ENCODE measurements around the gene SLC22A16.
"Not testable (repeated sequence)": the region's sequence is repeated elsewhere in the genome, so short reads cannot be mapped to it uniquely, and the experiment has no call there.

The SLC22A16 gene, protein sequence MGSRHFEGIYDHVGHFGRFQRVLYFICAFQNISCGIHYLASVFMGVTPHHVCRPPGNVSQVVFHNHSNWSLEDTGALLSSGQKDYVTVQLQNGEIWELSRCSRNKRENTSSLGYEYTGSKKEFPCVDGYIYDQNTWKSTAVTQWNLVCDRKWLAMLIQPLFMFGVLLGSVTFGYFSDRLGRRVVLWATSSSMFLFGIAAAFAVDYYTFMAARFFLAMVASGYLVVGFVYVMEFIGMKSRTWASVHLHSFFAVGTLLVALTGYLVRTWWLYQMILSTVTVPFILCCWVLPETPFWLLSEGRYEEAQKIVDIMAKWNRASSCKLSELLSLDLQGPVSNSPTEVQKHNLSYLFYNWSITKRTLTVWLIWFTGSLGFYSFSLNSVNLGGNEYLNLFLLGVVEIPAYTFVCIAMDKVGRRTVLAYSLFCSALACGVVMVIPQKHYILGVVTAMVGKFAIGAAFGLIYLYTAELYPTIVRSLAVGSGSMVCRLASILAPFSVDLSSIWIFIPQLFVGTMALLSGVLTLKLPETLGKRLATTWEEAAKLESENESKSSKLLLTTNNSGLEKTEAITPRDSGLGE

DNA sequence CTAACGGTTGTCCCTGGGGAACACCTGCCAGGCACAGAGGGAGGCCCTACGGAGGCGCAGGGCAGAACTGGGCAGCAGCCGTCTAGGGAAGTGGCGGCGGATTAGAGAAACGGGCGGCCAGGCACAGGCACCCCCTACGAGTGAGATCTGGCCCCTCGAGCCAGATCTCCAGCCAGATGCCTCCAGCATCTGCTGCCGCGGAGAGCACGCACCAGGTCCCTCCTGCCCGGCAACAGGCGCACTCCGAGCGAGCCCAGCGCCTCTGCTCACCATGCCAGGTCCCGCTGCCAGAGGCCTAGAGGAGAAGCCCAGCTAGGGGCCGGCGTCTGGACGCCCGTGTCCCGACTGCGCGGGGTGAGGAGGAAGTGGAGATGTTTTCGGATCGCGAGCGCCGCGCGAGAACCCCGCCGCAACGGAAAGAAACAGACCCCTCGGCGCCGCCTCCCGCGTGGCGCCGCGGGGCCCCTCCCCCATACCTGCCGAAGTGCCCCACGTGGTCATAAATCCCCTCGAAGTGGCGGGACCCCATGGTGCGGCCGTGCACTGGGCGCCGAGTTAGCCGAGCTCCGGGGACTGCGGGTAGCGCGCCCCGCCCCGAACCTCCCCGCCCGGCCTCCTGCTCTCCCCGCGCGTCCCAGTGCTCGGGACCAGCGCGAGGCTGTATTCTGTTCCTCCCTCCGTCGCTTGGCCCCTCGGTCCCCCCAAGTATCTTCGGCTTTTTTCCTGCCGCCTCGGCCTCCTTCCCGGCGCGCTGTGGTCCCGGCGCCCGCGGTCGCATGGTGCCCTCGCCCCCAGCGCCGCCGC is at the start of gene SLC22A16:
SLC22A16 (minus strand) TSS at position 568 of the 804 bp plus-strand sequence; CDS start at position 529, 39 bp downstream.
- DNase-seq (ENCODE audit: low read depth in 2 of 2), result no peak

DNA sequence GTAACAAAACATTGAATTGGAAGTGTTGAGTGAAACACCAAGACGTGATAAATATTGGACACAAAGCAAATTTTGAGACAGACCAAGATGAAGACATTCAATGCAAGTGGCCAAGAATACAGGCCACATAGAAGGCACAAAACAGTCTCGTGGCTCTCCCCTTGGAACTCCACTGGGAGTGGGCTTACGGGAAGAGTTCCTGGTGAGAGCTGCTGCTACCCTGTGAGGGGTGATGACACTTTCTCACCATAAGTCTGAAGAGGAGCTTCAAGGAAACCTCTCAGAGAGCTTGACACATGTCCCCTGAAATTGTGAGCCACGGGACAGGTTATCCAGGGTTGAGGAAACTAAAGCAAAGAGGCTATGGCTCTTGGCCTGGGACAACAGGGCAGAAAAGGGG is 48.6 kb upstream of the SLC22A16 start:
- no peak for DNase-seq (ENCODE audit: low read depth in 2 of 2)

DNA sequence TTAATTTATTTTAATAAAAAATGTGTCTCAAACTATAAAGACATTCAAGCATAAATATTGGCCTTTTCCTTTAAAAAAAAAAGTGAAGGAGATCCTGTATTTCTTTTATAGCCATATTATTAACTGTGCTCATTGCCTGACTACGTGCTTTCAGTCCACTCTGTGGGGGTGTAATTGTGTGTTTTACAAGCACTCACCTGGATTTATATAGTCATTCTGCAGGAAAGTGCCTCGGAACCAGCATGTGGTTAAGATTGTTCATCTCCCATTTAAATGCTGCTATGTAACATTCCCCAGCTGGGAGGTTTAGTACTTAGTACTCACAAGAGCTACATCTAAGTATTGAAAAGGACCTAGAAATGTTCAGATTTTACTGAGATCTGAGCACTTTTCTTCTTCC is 47.9 kb upstream of the SLC22A16 start:
- no peak for DNase-seq (ENCODE audit: low read depth in 2 of 2)

DNA sequence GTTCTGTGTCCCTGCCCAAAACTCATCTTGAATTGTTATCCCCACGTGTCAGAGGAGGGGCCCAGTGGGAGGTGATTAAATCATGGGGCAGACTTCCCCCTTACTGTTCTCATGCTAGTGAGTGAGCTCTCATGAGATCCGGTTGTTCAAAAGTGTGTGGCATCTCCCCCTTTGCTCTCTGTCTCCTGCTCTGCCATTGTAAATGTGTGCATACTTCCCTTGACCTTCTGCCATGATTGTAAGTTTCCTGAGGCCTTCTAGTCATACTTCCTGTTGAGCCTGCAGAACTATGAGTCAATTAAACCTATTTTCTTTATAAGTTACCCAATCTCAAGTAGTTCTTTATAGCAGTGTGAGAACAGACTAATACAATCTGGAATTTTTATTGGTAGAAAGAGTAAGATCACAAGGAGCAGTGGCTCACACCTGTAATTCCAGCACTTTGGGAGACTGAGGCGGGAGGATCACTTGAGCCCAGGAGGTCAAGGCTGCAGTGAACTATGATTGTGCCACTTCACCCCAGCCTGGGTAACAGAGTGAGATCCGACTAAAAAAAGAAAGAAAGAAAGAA is 47.1 kb upstream of the SLC22A16 start:
- no peak for DNase-seq (ENCODE audit: low read depth in 2 of 2)

DNA sequence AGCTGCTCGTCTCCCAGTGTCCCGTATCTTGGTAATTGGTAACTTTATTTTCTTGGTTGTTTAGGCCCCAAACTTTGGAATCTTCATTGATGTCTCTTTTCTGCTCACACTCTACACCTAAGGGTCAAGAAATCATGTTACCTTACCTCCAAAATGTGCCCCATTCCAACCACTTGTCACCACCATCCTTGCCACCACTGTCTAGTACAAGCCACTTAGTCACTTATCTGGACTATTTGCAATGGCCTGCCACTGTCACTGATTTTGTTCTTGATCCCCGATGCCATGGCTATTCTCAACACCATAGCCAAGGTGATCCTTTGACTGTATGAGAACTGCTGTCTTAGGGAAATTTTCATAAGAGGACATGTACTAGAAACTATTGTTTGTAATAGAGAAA is 46.0 kb upstream of the SLC22A16 start:
- DNase-seq (ENCODE audit: low read depth in 2 of 2), result no peak

DNA sequence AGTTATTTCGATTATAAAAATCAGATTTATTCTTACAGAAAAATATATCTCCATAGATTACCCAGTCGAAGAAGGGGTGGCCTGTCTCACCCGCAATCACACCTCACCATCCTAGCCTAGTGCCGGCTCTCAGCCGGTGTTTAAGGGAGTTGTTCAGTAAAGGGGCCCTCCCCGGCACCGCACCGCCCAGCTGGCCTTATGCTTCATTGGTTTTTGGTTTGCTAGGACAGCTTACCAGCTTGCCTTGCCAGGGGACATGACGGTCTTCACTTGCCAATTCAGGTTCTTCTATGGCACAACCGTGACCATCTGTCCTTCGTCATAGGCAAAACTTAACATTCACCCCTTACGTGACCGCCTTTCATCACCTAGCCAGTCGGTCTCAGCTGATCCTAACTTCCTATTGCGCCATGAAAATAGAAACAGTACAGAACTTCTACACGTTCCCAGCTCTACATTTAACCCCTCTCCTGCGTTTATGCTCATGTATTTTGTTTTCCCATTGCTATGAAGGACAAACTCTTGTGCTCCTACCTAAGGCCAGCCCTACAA is 44.7 kb upstream of the SLC22A16 start:
- no peak for DNase-seq (ENCODE audit: low read depth in 2 of 2)

DNA sequence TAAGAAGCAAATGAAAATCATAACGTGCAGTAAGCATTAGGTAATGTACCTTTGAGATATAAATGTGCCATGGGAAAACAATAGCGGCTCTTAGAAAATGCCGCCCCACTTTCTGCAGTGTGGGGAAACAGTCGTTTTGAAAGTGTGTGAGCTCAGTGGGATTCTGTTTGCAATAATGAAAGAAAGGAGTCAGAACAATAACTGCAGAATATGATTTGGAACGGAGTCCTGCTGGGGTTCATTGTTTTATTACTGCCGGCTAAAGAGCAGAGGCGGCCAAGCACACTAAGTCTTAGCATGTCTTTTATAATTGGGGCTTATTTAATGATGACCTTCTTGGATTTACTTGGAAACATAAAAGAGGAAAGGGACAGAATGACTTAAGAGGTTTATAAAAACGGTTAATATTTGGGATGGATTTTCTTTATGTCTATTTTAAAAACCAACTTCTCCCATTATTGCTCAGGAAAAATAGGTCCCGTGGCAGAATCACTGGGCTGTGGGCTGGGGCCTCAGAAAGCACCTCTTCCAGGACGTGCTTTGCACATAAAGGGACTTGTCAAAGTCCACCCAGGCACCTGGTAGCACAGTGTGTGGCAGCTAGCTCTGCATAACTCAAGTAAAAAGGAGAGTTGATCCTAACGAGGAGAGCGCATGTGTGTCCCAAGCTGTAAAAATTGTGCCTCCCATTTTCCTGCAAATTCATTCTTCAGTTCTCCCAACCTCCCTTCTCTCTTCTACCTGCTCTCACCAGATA is 44.0 kb upstream of the SLC22A16 start:
- DNase-seq (ENCODE audit: low read depth in 2 of 2), result no peak

DNA sequence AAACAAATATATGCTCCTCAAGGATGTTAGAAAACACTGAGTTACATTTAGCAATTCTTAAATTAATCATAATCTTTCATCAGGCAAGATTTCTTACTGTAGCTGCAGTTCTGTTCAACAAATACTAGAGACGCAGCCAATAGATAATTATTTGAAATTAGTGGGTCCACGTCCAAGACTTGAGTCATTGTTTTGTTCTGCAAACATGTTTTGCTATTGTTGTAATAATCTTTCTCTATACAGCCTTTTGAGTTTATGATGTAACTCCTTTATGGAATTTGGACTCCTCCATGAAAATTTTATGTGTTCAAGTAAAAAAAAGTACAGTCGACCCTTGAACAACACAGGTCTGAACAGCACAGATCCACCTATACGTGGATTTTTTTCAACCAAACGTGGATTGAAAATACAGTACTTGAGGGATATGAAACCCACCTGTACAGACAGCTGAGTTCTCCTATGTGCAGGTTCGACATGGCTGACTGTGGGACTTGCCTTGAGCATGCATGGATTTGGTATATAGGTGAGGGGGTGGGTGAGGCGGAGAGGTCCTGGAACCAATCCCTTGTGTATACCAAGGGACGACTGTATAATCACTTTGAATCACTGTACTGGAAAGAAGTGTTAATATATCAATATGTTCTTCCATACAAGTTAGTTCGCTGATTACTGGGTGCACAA is 41.3 kb upstream of the SLC22A16 start:
- DNase-seq (ENCODE audit: low read depth in 2 of 2), result no peak

DNA sequence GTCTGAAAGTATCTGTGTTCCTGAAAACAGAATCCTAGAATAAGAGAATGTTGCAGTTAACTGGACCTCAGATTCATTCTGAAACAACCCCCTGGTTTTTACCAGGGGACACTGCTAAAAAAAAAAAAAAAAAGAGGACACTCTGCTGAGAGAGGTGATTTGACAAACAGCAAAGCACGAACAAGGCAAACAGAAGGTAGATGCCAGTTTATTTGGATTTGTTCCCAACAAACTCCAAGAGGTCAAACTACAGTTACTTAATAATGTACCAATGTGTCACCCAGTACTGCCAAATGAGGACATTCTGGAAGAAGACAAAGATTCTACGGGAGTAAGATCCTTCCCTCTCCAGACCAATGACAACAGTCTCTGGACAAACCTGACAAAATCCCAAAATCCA is 40.6 kb upstream of the SLC22A16 start:
- DNase-seq (ENCODE audit: low read depth in 2 of 2), result no peak

DNA sequence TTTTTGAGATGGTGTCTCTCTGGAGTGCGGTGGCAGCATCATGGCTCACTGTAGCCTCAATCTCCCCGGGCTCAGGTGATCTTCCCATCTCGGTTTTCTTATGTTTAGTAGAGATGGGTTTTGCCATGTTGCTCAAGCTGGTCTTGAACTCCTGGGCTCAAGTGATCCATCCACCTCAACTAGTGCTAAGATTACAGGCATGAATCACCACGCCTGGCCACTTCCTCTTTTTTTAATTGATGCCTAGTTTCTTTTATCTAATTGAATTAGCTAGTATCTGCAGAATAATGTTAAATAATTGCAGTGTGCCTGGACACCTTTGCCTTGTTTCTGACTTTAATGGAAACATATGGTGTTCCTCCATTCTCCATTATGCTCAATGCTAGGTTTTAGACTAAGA is 38.4 kb upstream of the SLC22A16 start:
- no peak for DNase-seq (ENCODE audit: low read depth in 2 of 2)

DNA sequence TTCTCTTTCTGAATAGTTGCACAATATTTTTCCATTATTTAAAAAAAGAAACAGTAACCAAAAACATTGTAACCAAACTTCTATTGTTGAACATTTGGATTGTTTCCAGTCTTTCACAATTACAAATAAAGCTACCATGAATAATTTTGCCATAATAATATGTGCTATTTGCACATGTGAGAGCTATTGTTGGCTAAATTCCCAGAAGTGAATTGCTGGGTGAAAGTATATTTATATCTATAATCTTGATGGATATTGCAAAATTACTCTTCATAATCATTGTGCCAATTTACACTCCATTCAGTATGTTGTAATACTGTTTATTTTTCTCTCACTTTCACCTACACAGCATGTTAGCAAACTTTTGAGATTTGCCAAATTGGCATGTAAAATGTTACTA is 36.6 kb upstream of the SLC22A16 start:
- no peak for DNase-seq (ENCODE audit: low read depth in 2 of 2)

DNA sequence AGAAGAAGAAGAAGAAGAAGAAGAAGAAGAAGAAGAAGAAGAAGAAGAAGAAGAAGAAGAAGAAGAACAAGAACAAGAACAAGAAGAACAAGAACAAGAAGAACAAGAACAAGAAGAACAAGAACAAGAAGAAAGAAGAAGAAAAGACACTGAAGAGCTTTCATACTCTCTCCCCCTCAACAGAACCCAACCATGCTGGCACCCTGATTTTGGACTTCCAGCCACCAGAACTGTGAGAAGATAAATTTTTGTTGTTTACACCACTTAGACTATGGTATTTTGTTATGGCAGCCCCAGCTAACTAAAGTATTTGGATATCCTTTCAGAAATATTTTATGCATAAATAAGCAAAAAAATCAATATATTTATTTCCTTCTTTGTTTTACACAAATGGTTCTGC is 36.1 kb upstream of the SLC22A16 start:
- not testable (repeated sequence) for DNase-seq (ENCODE audit: low read depth in 2 of 2)

DNA sequence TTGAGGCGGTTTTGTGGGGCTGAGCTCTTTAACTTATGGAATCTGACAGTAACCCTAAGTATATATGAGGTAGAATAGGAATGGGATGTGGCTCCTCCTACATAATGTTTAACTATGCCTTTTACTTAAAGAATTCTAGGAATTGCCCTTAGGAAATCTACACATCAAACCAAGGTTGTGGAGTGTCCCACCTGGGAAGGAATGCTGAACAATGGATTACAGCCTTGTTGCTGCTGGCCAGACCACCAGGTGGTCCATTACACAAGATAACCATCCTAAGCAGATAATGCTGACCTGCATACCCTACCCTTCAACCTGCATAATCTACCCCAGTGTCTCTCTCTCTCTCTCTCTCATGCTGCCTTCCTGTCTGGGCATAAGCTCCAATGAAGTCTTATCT is 35.0 kb upstream of the SLC22A16 start:
- no peak for DNase-seq (ENCODE audit: low read depth in 2 of 2)

DNA sequence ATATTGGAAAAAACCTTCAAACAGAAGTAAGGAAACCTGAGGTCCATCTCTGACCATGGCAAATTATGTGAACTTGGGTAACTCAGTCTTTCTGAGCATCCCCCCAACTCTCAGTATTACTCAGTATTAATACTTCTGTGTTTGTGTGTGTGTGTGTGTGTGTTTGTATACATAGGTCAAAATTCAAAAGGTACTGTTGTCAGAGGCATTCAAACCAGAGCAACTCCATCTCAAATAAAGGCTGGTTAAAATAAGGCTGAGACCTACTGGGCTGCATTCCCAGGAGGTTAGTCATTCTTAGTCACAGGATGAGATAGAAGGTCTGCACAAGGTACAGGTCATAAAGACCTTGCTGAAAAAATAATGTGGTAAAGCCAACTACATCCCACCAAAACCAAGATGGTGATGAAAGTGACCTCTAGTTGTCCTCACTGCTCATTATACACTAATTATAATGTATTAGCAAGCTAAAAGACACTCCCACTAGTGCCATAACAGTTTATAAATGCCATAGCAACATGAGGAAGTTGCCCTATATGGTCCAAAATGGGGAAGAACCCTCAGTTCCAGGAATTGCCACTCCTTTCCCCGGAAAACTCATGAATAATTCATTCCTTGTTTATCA is 33.3 kb upstream of the SLC22A16 start:
- DNase-seq (ENCODE audit: low read depth in 2 of 2), result no peak

DNA sequence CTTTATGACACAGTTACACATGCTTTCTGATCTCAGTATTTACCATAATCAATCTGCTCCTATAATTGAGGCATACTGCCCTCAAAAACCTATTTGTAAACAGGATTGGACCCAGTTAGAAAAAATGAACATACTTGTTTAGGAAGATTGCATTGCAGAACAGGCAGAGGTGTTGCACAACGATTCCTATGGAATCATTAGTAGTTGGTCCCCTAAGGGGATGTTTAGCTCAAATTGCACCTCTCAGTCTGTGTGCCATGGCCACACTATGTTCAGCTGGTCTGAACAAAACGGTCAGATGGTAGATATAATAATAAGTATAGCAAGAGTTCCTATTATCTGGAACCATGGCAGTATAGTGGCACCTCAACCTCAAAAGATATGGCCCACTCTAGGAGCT is 28.5 kb upstream of the SLC22A16 start:
- DNase-seq (ENCODE audit: low read depth in 2 of 2), result not testable (repeated sequence)

DNA sequence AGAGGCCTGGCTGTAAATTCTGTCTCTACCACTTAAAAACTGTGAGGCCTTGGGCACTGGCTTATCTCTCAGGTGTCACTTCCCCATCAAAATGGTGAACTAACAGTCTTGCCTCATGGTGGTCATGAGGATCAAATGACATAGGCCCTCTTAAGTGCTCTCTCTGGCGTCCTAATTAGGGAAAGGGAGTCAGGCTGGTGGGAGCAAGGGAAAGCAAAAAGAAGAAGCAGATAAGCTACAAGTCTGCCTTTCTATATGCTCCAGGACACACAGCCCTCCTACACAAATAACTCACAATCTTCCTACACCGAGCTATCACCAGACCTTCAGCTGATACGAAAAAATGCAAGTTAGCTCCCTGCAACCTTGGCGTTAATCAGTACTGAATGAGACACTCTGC is 19.5 kb upstream of the SLC22A16 start:
- no peak for DNase-seq (ENCODE audit: low read depth in 2 of 2)

DNA sequence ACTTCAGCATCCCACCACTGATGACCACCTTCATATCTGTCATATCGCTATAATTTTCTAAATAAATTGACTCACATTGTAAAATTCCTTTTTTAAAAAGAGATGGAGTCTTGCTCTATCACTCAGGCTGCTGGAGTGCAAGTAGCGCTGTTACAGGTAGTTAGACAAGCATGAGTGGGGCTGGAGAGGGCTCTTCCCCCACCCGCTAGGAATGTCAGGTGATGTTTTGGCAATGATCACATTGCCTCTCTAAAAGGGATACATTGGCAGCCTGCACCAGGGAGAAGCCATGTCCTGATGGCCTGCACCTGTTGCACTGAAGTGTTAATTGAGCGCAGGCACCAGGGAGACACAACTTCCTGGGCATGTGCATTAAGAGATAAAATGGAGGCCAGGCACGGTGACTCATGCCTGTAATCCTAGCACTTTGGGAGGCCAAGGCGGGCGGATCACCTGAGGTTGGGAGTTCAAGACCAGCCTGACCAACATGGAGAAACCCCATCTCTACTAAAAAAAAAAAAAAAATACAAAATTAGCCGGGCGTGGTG is 16.9 kb upstream of the SLC22A16 start:
- no peak for DNase-seq (ENCODE audit: low read depth in 2 of 2)

DNA sequence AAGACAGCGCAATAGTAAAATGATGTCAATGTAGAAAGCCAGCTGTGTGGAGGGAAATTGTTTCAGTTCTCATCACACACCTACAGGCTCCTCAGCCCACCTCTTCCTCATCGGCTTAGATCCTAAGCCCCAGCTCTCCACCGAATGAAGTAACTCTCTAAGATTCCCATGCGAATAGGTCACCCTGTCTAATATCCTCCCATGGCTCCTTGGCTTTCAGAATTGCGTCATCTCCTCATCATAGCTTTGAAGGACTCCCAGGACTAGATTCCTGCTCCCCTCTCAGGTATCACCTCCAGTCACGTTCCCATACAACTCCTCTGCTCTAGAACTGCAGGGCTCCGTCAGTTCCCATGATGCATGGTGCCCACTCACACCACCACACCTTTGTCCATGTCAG is 16.2 kb upstream of the SLC22A16 start:
- DNase-seq (ENCODE audit: low read depth in 2 of 2), result no peak

DNA sequence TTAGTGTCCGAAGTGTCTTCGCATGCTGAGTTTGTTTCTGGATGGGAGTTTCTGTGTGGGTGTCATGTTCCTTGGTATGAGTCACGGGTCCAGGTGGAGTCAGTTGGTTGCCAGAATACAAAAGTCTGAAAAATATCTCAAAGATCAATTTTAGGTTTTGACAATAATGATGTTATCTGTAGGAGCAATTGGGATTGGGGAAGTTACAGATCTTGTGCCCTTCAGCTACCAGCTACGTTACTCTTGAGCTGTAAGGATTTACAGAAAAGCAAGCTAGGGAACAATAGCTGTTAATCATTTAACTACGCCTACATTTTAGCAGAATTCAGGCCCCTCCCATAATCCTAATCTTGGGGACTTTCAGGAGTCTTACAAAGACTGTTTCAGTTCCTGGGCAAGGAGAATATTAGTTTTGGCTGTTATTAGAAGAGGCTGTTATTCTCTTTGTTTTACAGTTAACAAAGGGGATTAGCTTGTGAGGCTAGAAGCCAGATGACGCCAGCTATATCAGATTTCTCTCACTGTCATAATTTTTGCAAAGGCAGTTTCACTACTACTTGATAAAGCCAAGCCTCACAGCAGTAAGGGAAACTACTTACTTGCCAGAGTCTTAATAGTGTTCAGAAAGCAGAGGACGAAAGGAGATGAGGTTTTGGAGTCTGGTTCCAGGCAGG is 15.4 kb upstream of the SLC22A16 start:
- DNase-seq (ENCODE audit: low read depth in 2 of 2), result no peak

DNA sequence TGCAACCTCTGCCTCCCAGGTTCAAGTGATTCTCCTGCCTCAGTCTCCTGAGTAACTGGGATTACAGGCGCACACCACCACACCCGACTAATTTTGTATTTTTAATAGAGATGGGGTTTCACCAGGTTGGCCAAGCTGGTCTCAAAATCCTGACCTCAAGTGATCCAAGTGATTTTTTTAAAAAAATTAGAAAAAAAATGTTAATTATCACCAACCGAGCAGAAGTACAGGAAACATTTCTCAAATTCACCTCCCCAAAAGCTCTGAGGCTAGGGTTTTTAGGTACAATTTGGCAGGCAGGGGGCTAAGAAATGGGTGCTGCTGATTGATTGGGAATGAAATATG is 14.9 kb upstream of the SLC22A16 start:
- DNase-seq (ENCODE audit: low read depth in 2 of 2), result no peak
